ENCODE measurements around the gene NEIL1. TPM values are rescaled to one million over a fixed set of nuclear protein-coding genes. Genes with fewer than 3 reads are reported as not detected.

The NEIL1 gene
- polyA plus RNA-seq, 1 of the 3 experiments (the other 2 are of a cell fraction), result 12.0 TPM

GRCh38 chr15:75350601-75351361, 3.9 kb downstream of the NEIL1 start:
- no peak for DNase-seq

More at GRCh38 chr15:75350601-75351361, 3.9 kb downstream of the NEIL1 start:
- CTCF ChIA-PET, result interaction anchor here (1.4 kb wide), 1 partner anchor 17 kb away, joined by 7 read pairs; no protein-coding TSS in a partner anchor
- H3K4me1 ChIP-seq (ENCODE audit: control insufficient read depth in 1 of 2, insufficient read depth in 2 of 2, low read depth in 1 of 2, low read length in 1 of 2), result peaks cover 0 to 11% of the 10 kb centered on the region in 2 experiments; a peak in 1 of 4 replicates
- 94% methylated on average over 7 of the region's 7 CpGs for WGBS (ENCODE audit: low lambda C conversion rate)
- H3K27me3 ChIP-seq (ENCODE audit: insufficient read depth), result no peaks in the 10 kb centered on the region
- no peak for TF ChIP-seq ELF1 (IDR thresholded peaks at IDR 0.05)
- no peak for TF ChIP-seq FOXJ3 (CRISPR knock-in tag; IDR thresholded peaks at IDR 0.05)
- TF ChIP-seq NRF1 (IDR thresholded peaks at IDR 0.05; ENCODE audit: low read depth, low read length), result no peak
- no peak for TF ChIP-seq CTCF (IDR thresholded peaks at IDR 0.05)
- no peak for TF ChIP-seq JUND (IDR thresholded peaks at IDR 0.05)
- TF ChIP-seq YY1 (IDR thresholded peaks at IDR 0.05; ENCODE audit: low read depth), result no peak
- no peak for TF ChIP-seq GABPA (IDR thresholded peaks at IDR 0.05; ENCODE audit: low read depth)
- TF ChIP-seq, protein P1, sequence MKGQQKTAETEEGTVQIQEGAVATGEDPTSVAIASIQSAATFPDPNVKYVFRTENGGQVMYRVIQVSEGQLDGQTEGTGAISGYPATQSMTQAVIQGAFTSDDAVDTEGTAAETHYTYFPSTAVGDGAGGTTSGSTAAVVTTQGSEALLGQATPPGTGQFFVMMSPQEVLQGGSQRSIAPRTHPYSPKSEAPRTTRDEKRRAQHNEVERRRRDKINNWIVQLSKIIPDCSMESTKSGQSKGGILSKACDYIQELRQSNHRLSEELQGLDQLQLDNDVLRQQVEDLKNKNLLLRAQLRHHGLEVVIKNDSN (IDR thresholded peaks at IDR 0.05; ENCODE audit: borderline replicate concordance, low read depth), result no peak
- TF ChIP-seq MXI1 (IDR thresholded peaks at IDR 0.05; ENCODE audit: low read depth, low read length), result no peak
- TF ChIP-seq, protein P2, sequence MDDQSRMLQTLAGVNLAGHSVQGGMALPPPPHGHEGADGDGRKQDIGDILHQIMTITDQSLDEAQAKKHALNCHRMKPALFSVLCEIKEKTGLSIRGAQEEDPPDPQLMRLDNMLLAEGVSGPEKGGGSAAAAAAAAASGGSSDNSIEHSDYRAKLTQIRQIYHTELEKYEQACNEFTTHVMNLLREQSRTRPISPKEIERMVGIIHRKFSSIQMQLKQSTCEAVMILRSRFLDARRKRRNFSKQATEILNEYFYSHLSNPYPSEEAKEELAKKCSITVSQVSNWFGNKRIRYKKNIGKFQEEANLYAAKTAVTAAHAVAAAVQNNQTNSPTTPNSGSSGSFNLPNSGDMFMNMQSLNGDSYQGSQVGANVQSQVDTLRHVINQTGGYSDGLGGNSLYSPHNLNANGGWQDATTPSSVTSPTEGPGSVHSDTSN (IDR thresholded peaks at IDR 0.05), result no peak
- no peak for TF ChIP-seq REST (IDR thresholded peaks at IDR 0.05; ENCODE audit: low read depth, low read length)
- TF ChIP-seq RFX5 (IDR thresholded peaks at IDR 0.05; ENCODE audit: low read length), result no peak
- TF ChIP-seq SMC3 (IDR thresholded peaks at IDR 0.05; ENCODE audit: low read depth, low read length), result no peak
- peaks cover 0 to 11% of the 10 kb centered on the region in 2 experiments for H3K36me3 ChIP-seq (replicated peaks in 1 of 2; ENCODE audit: control insufficient read depth in 1 of 2, insufficient read depth in 2 of 2, low read length in 1 of 2)
- H3F3A ChIP-seq (replicated peaks; ENCODE audit: insufficient read depth), result peaks cover 7% of the 10 kb centered on the region
- no peaks in the 10 kb centered on the region for H3K9me2 ChIP-seq
- H3K9ac ChIP-seq, result no peak overlapping the region
- H4K20me1 ChIP-seq (ENCODE audit: insufficient read depth), result no peaks in the 10 kb centered on the region
- no peaks in the 10 kb centered on the region for H3K9me3 ChIP-seq
- no peak overlapping the region for H3K4me3 ChIP-seq (ENCODE audit: low read depth in 2 of 2, low read length in 1 of 2)
- H3K27ac ChIP-seq (ENCODE audit: low read depth in 2 of 2, low read length in 1 of 2), result no peak overlapping the region
- no peaks in the 10 kb centered on the region for H3K79me2 ChIP-seq (ENCODE audit: insufficient read depth)
- H2AFZ ChIP-seq (ENCODE audit: low read depth), result no peak overlapping the region
- H3K4me2 ChIP-seq, result no peak overlapping the region
- POLR2A ChIA-PET, result no interaction called here
